ENCODE results near the gene PLPP2.

Gene PLPP2

GRCh38 chr19:291006-291521 lies at the start of gene PLPP2:
TSS of gene PLPP2 (minus strand) at chr19:291403. CDS start at chr19:291336, 67 bp downstream.
- DNase-seq, result no peak

DNA sequence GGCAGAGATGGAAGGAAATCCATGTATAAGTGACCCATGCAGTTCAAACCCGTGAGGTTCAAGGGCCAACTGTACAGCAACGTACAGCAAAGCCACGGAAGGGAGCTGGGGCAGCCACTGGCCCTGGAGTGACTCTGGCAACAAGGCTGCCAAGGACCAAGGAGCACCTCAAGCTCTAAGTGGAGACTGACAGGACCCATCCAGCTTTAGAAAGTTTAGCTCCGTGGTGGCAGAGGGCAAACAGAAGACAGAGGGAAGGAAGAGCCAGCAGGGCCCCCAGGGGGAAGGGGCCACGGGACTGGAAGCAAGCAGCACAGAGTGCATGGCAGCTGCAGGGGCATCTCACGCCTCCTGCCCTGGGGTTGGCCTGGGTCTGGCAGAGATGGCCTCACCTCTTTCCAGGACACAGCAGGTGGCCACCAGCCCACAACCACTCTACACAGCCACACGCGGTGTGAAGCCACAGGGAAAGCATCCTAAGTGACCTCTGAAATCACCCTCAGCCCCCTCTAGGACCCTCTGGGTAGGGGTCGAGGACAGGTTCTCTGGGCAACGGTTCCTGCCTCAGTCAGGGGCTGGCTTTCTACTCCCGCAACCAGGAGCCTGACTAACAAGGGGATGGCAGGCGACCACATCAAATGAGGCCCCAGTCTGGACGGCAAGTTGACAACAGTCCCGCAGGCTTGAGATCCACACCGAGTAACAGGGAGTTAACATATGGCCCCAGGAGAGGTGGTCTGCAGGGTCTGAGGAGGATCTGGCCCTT lies 49.6 kb upstream of the PLPP2 start:
- DNase-seq, result no peak

GRCh38 chr19:339262-339887 lies 48.2 kb upstream of the PLPP2 start:
- DNase-seq, result no peak

DNA sequence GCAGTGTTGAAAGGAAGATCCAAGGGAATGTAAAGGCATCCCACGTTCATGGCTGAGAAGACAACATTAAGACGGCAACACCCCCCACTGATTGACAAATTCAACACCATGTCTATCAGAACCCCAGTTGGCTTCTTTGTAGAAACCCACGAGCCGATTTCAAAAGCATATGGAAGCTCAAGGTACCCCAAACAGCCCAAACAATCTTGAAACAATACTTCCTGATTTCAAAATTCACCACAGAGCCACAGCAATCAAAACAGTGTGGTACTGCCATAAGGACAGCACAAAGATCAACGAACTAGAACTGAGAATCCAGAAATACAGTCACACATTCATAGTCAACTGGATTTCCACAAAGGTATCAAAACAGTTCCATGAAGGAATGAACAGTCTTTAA lies 47.2 kb upstream of the PLPP2 start:
- DNase-seq, result no peak

DNA sequence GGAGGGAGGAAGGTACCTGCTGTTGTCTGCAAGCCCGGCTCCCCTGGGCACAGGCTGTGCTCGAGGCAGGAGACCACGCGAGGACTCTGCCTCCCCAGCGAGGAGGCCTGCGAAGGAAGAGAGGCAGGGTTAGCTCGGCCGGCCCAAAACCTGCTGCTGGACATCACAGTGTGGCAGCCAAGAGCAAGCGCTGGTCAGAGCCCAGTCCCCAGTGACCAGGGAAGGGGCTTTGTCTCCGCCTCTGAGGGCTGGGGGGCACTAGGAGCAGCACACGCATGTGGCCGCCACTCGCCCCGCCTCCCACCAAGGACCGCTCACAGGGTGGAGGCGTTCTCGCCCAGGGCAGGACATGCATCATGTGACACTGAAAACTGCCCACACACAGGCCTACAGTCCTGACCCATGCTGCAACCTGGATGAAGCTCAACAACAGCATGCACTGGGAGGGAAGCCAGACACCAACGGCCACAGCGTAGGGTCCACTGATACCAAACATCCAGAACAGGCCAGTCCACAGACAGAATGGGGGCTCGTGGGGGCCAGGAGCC lies 44.9 kb upstream of the PLPP2 start:
- no peak for DNase-seq

DNA sequence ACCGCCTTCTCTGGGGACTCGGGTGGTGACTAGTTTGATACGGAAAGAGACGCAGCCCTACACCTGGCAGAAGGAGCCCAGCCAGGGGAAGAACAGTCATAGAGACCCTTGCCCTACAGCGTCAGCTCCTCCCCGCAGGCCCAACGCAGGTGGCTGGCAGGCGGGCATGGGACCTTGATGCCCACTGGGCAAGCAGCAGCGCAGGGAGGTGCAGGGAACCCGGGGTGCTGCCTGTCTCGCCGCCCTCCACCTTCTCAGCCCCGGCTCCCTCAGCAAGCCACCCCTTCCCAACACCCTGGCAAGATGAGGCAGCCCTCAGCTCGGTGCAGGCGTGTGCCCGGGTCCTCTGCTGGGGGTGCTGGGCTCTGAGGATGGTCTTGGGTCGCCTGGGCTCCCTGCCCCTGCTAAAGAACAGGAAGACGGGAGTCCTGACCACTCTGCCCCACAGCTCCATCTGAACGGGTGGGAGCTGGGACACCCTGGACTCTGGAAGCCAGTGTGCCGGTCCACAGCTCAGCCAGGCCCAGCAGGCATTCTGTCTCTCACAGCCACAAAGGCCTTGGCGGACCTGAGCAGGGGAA lies 44.4 kb upstream of the PLPP2 start:
- no peak for DNase-seq

GRCh38 chr19:335072-335471 lies 43.9 kb upstream of the PLPP2 start:
- no peak for DNase-seq

GRCh38 chr19:334296-335071 lies 43.3 kb upstream of the PLPP2 start:
- DNase-seq, result no peak

DNA sequence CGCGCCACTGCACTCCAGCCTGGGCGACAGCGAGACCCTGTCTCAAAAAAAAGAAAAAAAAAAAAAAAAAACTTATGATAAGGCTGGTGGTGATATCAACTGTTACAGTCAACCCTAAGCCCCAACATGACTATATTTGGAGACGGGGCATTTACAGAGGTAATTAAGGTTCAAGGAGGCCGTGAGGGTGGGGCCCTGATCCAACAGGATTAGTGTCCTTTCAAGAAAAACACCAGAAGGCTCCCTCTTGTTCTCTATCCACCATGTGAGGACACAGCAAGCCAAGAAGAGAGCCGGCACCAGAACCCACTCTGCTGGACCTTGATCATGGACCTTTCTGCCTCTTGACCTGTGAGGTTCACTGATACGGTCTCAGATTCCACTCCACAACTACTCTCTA lies 39.3 kb upstream of the PLPP2 start:
- no peak for DNase-seq

GRCh38 chr19:329876-330275 lies 38.7 kb upstream of the PLPP2 start:
- DNase-seq, result no peak

DNA sequence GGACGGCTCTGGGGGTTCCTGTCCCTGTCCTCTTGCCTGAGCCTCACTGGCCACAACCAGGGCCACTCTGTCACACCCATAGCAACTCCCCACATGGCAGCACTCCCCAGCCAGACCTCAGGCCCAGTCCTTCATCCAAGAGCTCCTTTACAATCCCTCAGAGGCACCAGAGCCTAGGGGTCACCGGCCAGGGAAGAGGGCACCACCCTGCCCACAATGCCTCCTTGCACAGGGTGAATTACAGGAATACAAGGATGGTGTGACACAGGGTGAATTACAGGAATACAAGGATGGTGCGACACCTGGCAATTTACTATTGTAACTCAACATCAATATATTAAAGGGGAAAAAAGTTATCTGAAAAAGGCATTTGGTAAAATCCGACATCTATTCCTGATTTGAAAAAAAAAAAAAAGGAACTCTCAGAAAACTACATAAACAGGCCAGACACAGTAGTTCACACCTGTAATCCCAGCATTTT lies 36.9 kb upstream of the PLPP2 start:
- DNase-seq, result no peak

- DNase-seq, result no peak
Observed at GRCh38 chr19:327291-328024, 36.3 kb upstream of the PLPP2 start.

GRCh38 chr19:326871-327270 lies 35.7 kb upstream of the PLPP2 start:
- DNase-seq, result no peak

DNA sequence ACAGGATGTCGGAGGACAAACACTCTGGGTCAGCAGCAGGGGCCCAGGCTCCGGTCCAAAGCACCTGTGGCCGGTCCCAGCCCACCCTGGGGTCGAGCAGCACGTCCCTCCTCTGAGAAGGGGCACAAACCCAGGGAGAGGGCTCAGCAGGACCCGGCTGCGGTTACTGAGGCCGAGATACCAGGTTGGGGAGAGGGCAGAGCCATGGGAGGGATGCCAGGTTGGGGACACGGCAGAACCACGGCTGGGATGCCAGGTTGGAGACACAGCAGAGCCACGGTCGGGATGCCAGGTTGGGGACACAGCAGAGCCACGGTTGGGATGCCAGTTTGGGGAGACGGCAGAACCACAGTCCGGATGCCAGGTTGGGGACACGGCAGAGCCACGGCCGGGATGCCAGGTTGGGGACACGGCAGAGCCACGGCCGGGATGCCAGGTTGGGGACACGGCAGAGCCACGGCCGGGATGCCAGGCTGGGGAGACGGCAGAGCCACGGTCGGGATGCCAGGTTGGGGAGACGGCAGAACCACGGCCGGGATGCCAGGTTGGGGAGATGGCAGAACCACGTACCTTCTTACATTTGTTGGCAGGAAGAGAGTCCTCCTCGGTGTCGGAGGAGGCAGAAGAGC lies 34.8 kb upstream of the PLPP2 start:
- no peak for DNase-seq

DNA sequence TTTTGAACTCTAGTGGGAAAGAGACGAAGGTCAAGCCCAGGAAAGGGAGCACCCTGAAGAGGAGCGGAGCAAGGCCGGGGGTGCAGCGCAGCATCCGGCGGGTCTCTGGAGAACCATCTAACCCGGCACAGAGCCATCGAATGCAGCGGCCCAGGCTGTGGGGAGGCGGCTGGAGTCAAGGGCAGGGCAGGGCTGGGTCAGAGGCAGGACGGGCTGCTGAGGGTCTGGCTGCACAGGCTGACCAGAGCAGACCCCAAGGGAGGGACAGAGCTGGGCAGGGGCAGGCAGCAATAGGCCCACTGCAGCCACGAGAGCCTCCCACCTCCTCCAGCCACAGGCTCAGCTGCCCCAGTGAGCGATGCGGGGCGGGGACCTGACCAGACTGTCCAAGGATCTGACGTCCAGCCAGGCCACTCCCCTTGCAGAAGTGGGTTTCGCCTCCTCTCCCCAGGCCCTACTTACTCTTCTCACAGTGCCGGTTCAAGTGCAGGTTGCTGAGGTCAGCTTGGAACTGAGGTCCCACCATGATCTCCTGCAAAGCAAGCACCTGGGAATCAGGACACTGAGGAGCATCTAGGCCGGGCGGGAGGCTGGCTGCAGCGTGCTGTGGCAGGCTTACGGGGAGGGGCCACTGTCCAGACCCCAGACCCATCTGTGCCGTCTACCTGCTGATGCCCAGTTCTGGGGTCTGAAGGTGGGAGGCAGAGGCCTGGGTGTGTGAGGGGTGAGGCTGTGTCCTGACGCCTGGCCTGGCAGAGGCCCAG lies 34.2 kb upstream of the PLPP2 start:
- DNase-seq, result no peak

DNA sequence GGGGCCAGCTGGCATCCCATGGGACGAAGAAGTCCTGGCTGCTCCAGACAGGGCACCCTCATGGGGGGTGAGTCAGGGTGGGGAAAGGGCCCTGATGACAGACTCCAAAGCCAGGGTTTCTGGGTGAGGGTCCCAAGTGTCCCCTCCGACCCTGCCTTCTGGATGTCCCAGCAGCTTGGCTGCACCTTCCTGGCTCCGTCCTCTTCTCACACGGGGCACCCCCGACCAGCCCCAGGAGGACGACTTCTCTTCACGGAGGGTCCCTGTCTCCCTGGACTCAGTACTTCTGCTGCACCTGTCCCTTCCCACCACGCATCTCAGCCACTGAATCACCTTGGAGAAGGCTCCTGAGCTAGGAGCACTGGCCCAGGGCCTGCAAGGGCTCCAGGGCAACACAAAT lies 33.5 kb upstream of the PLPP2 start:
- DNase-seq, result no peak

GRCh38 chr19:322616-323015 lies 31.4 kb upstream of the PLPP2 start:
- DNase-seq, result no peak

DNA sequence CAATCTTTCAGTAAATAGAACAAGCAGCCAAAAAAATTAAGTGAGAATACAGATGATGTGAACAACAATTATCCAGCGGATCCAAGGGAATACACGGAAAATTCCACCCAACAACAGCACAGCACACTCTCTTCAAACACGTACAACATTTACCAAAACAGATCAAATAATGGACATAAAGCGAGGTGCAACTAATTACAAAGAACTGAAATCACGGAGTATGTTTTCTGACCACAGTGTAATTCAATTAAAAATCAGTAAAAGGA lies 27.2 kb upstream of the PLPP2 start:
- DNase-seq, result no peak

DNA sequence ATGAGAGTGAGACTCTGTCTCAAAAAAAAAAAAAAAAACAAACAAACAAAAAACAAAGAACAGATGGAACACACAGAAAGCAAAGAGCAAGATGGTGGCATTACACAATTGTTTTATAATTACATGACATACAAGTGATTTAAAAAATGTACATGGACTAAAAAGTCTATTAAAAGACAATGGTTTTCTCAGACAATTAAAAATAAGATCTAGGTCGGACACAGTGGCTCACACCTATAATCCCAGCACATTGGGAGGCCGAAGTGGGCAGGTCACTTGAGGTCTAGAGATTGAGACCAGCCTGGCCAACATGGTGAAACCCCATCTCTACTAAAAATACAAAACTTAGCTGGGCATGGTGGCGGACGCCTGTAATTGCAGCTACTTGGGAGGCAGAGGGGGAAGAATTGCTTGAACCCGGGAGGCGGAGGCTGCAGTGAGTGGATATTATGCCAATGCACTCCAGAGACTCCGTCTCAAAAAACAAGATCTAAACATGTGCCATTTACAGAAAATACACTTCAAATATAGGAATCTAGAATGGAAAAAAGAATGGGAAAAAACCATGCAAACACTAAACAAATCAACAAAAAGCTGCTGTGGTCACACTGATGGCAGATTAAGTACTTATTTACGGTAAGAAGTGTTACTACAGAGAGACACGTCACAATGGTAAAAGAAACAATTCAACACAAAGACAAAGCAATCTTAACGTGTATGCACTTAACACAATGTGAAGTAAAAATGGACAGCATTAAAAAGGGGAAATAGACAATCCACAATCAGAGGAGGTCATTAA lies 26.7 kb upstream of the PLPP2 start:
- no peak for DNase-seq

DNA sequence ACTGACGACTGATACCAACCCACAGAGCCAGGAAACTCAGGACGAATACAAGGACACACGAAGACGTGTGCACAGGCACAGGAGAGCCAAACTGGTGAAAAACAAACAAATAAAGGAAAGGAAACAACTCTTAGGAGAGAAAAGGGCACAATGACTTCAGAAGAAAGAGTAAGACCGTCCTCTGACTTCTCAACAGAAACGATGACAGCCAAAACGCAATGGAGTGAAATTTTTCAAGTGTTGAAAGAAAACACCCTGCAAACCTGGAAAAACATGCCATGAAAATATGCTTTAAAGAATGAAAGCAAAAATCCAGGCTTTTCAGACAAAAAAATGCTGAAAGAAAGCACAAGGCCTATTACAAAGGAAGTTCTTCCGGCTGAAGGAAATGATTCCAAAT lies 24.6 kb upstream of the PLPP2 start:
- no peak for DNase-seq

Measured in KG1 (cell line).